Neural progenitor cell (in vitro differentiated cells): ENCODE measurements around the gene SNX20. TPM values are rescaled to one million over a fixed set of nuclear protein-coding genes. Genes with fewer than 3 reads are reported as not detected.
A peak's percentile ranks its signal among the peaks of the same experiment; 100 is the strongest.

Source experiments
- DNase-seq: peaks from one replicate; pipeline ENCODE4 v3.0.0-alpha.2; 2016; ENCODE audit warnings: low spot score
- H2AFZ ChIP-seq: fragments of 200-600 bp; sonication (generic); replicated peaks from 2 replicates; pipeline ENCODE4 v1.6.1; 2016; ENCODE audit warnings: antibody characterized with exemption
- H3F3A ChIP-seq: fragments of 200-600 bp; sonication (generic); 2 replicates; pipeline ENCODE4 v1.6.1; 2016; ENCODE audit warnings: antibody characterized with exemption, low read depth
- H3K27ac ChIP-seq: fragments of 200-600 bp; sonication (generic); 2 replicates; pipeline ENCODE4 v1.5.1; 2016; ENCODE audit warnings: mild to moderate bottlenecking
- H3K27me3 ChIP-seq: fragments of 200-600 bp; sonication (generic); 2 replicates; pipeline ENCODE4 v1.6.1; 2016; ENCODE audit warnings: mild to moderate bottlenecking, moderate library complexity
- H3K36me3 ChIP-seq: fragments of 200-600 bp; sonication (generic); 2 replicates; pipeline ENCODE4 v1.5.1; 2016
- H3K4me1 ChIP-seq: fragments of 200-600 bp; sonication (generic); 2 replicates; pipeline ENCODE4 v1.6.1; 2016; ENCODE audit warnings: mixed run types
- H3K4me2 ChIP-seq: fragments of 200-600 bp; sonication (generic); 2 replicates; pipeline ENCODE4 v1.6.1; 2016
- H3K4me3 ChIP-seq: fragments of 200-600 bp; sonication (generic); 2 replicates; pipeline ENCODE4 v1.5.1; 2016
- H3K79me2 ChIP-seq: fragments of 200-600 bp; sonication (generic); 2 replicates; pipeline ENCODE4 v1.6.1; 2016; ENCODE audit warnings: low read depth
- H3K9ac ChIP-seq: fragments of 200-600 bp; sonication (generic); 2 replicates; pipeline ENCODE4 v1.6.1; 2016
- H3K9me3 ChIP-seq: fragments of 200-600 bp; sonication (generic); 2 replicates; pipeline ENCODE4 v1.5.1; 2016; ENCODE audit warnings: low read depth
- H4K20me1 ChIP-seq: fragments of 200-600 bp; sonication (generic); 2 replicates; pipeline ENCODE4 v1.6.1; 2016; ENCODE audit warnings: low read depth
- H3K27ac Mint-ChIP-seq: 3 replicates; pipeline ENCODE4 v1.8.0; 2021; ENCODE audit warnings: mixed read lengths
- H3K27me3 Mint-ChIP-seq: 2 replicates; pipeline ENCODE4 v1.8.0; 2022; ENCODE audit warnings: low read depth, mild to moderate bottlenecking, inconsistent platforms, moderate library complexity, mixed read lengths; ENCODE audit not compliant: insufficient read depth
- H3K36me3 Mint-ChIP-seq: 3 replicates; pipeline ENCODE4 v1.8.0; 2021; ENCODE audit warnings: mixed read lengths
- H3K4me1 Mint-ChIP-seq: 3 replicates; pipeline ENCODE4 v1.8.0; 2021; ENCODE audit warnings: mixed read lengths
- H3K4me3 Mint-ChIP-seq: 3 replicates; pipeline ENCODE4 v1.8.0; 2021; ENCODE audit warnings: mild to moderate bottlenecking, moderate library complexity, mixed read lengths
- H3K9me3 Mint-ChIP-seq: 3 replicates; pipeline ENCODE4 v1.8.0; 2020; ENCODE audit warnings: mixed read lengths
- EZH2 ChIP-seq: fragments of 200-600 bp; sonication (generic); IDR thresholded peaks from 2 replicates; pipeline ENCODE4 v1.6.1; 2017; ENCODE audit warnings: antibody characterized with exemption, mild to moderate bottlenecking, moderate library complexity
- EZH2phosphoT487 ChIP-seq: fragments of 200-600 bp; sonication (generic); IDR thresholded peaks from 2 replicates; pipeline ENCODE4 v1.6.1; 2017; ENCODE audit warnings: antibody characterized with exemption
- total RNA-seq: library from RNA; depleted of rRNA; stranded (reverse); fragments of >200 nt; gene quantifications from 2 replicates; pipeline ENCODE4 v1.2.3, GENCODE V29; 2015; ENCODE audit warnings: low replicate concordance
- TF ChIP-seq, protein P1 (sequence below): fragments of 200-600 bp; sonication (generic); IDR thresholded peaks from 2 replicates; pipeline ENCODE4 v1.5.1; 2017; ENCODE audit warnings: antibody characterized with exemption, mild to moderate bottlenecking

Gene SNX20
- total RNA-seq, 1 donor from 2014 or later, result not detected

DNA sequence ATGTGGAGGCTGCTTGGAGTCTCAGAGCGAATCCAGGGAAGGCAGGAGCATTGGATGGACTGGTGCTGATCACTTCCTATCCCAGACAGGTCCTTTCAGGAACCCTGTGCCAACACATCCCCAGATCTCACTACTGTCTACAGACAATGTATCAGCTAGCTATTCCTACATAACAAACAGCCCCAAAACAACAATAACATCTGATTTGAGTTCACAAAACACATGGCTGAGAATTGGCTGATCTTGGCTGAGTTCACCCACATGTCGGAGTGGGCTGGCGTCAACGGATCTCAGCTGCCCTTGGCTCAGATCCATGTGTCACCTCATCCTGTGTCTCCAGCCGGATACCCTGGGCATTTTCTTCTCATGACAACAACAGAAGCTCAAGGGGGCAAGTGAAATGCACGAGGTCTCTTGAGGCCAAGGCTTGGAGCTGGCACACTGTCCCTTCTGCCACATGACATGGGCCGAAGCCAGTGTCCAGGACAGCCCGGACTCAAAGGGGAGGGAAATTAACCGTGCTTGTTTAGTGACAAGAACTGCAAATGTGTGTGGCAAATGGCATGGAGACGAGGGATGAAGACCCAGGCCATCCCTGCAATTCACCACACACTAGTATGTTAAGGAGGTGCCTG lies 18.7 kb downstream of the SNX20 start:
- no peak overlapping the region for H3K27ac ChIP-seq
- peaks cover 12% of the 10 kb centered on the region for H3K27me3 Mint-ChIP-seq

DNA sequence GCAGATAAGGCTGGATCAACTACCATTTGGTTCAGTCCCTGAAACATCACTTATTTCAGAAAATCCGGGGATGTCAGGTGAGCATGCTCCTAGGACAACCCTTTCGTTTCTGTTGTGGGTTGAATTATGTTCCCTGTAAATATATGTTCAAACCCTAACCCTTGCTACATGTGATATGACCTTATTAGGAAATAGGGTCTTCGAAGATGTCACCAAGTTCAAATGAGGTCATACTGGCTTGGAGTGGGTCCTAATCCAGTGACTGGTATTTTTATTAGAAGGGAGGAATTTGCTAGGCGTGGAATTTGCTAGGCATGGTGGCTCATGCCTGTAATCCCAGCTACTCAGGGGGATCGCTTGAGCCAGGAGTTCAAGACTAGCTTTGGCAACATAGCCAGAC lies 21.3 kb downstream of the SNX20 start:
- Mint-ChIP-seq H3K9me3 (peaks cover 5% of the 10 kb centered on the region), H3K27ac (no peak overlapping the region), H3K36me3 (peaks cover 4% of the 10 kb centered on the region), H3K4me3 (no peak overlapping the region), H3K4me1 (peaks cover 22% of the 10 kb centered on the region), H3K27me3 (peaks cover 12% of the 10 kb centered on the region)
- H3K36me3 ChIP-seq, result no peaks in the 10 kb centered on the region
- no peak overlapping the region for H3K4me2 ChIP-seq
- no peaks in the 10 kb centered on the region for H4K20me1 ChIP-seq
- H3K9me3 ChIP-seq, result no peaks in the 10 kb centered on the region
- H2AFZ ChIP-seq, result no peak overlapping the region
- no peaks in the 10 kb centered on the region for H3F3A ChIP-seq
- no peaks in the 10 kb centered on the region for H3K79me2 ChIP-seq
- no peak overlapping the region for H3K4me3 ChIP-seq
- H3K27ac ChIP-seq, result no peak overlapping the region
- TF ChIP-seq, protein P1, sequence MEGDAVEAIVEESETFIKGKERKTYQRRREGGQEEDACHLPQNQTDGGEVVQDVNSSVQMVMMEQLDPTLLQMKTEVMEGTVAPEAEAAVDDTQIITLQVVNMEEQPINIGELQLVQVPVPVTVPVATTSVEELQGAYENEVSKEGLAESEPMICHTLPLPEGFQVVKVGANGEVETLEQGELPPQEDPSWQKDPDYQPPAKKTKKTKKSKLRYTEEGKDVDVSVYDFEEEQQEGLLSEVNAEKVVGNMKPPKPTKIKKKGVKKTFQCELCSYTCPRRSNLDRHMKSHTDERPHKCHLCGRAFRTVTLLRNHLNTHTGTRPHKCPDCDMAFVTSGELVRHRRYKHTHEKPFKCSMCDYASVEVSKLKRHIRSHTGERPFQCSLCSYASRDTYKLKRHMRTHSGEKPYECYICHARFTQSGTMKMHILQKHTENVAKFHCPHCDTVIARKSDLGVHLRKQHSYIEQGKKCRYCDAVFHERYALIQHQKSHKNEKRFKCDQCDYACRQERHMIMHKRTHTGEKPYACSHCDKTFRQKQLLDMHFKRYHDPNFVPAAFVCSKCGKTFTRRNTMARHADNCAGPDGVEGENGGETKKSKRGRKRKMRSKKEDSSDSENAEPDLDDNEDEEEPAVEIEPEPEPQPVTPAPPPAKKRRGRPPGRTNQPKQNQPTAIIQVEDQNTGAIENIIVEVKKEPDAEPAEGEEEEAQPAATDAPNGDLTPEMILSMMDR, result no peak
- TF ChIP-seq EZH2phosphoT487 (no peak), EZH2 (no peak)
- peaks cover 7% of the 10 kb centered on the region for H3K27me3 ChIP-seq
- no peak overlapping the region for H3K9ac ChIP-seq
- no peak for DNase-seq
- H3K4me1 ChIP-seq, result no peaks in the 10 kb centered on the region

More for the DNA sequence above, 18.7 kb downstream of the SNX20 start:
- H3F3A ChIP-seq, result no peaks in the 10 kb centered on the region
- no peak overlapping the region for H3K4me3 Mint-ChIP-seq
- H3K36me3 ChIP-seq, result no peaks in the 10 kb centered on the region
- peaks cover 4% of the 10 kb centered on the region for H3K36me3 Mint-ChIP-seq
- TF ChIP-seq EZH2, result no peak
- TF ChIP-seq, protein P1, result no peak
- H2AFZ ChIP-seq, result no peak overlapping the region
- H4K20me1 ChIP-seq, result no peaks in the 10 kb centered on the region
- peaks cover 12% of the 10 kb centered on the region for H3K4me1 Mint-ChIP-seq
- peaks cover 5% of the 10 kb centered on the region for H3K9me3 Mint-ChIP-seq
- no peak overlapping the region for H3K27ac Mint-ChIP-seq
- DNase-seq, result no peak
- H3K4me3 ChIP-seq, result no peak overlapping the region
- H3K27me3 ChIP-seq, result peaks cover 11% of the 10 kb centered on the region
- no peak overlapping the region for H3K9ac ChIP-seq
- H3K9me3 ChIP-seq, result no peaks in the 10 kb centered on the region
- no peaks in the 10 kb centered on the region for H3K4me1 ChIP-seq
- H3K79me2 ChIP-seq, result no peaks in the 10 kb centered on the region
- H3K4me2 ChIP-seq, result no peak overlapping the region

DNA sequence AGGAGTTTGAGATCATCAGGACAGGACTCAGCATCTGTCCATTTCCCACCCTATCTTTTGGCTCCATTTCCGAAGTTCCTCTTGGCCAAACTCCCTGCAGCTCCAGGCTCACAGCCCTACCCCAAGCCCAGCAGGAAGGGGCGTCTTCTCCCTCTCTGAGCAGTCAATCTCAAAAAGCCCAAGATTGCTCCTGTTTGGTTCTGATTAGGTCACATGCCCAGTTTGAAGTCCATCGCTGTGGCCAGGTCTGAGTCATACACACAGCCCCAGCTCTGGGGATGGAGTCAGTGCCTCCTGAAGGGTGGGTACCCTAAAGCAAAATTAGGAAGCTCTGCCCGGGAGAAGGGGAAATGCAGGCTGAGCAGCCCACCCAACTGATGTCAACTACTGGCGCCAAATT lies 23.9 kb downstream of the SNX20 start:
- no peak overlapping the region for H3K27ac ChIP-seq
- Mint-ChIP-seq H3K4me3 (peak overlapping the region; percentile 46), H3K27me3 (peaks cover 7% of the 10 kb centered on the region), H3K36me3 (no peaks in the 10 kb centered on the region), H3K9me3 (no peaks in the 10 kb centered on the region), H3K27ac (peak overlapping the region; percentile 52), H3K4me1 (peaks cover 39% of the 10 kb centered on the region)
- DNase-seq, result no peak
- H3K4me3 ChIP-seq, result no peak overlapping the region
- no peaks in the 10 kb centered on the region for H3K79me2 ChIP-seq
- no peaks in the 10 kb centered on the region for H3K4me1 ChIP-seq
- H3K36me3 ChIP-seq, result no peaks in the 10 kb centered on the region
- no peak overlapping the region for H2AFZ ChIP-seq
- H3K9ac ChIP-seq, result no peak overlapping the region
- no peak overlapping the region for H3K4me2 ChIP-seq
- TF ChIP-seq, protein P1, result no peak
- TF ChIP-seq EZH2phosphoT487, result no peak
- TF ChIP-seq EZH2, result no peak
- H3K27me3 ChIP-seq, result no peaks in the 10 kb centered on the region
- H3F3A ChIP-seq, result no peaks in the 10 kb centered on the region
- no peaks in the 10 kb centered on the region for H4K20me1 ChIP-seq
- H3K9me3 ChIP-seq, result no peaks in the 10 kb centered on the region
